H9 (cell line): ENCODE data around the gene ENTPD6. TPM values are rescaled to one million over a fixed set of nuclear protein-coding genes. Genes with fewer than 3 reads are reported as not detected.

Experiments
- DNase-seq: peaks from one replicate; pipeline ENCODE4 v3.0.0-alpha.2; 2017
- H2AFZ ChIP-seq: one replicate; pipeline ENCODE4 v1.6.1; 2013; ENCODE audit warnings: mild to moderate bottlenecking, low read length, control low read depth, moderate library complexity
- H2AK5ac ChIP-seq: 2 replicates; pipeline ENCODE4 v1.6.1; 2013; ENCODE audit warnings: low read length, control low read depth, mixed read lengths; ENCODE audit not compliant: insufficient read length
- H2BK120ac ChIP-seq: one replicate; pipeline ENCODE4 v1.6.1; 2013; ENCODE audit warnings: low read depth, mild to moderate bottlenecking, low read length, control low read depth, inconsistent platforms; ENCODE audit not compliant: poor library complexity, severe bottlenecking
- H2BK12ac ChIP-seq: 2 replicates; pipeline ENCODE4 v1.6.1; 2013; ENCODE audit warnings: low read length, control low read depth, mixed read lengths, low read depth; ENCODE audit not compliant: insufficient read length
- H2BK15ac ChIP-seq: 2 replicates; pipeline ENCODE4 v1.6.1; 2013; ENCODE audit warnings: low read depth, low read length, control low read depth
- H2BK20ac ChIP-seq: one replicate; pipeline ENCODE4 v1.6.1; 2013; ENCODE audit warnings: low read depth, mild to moderate bottlenecking, low read length, control low read depth, inconsistent platforms; ENCODE audit not compliant: poor library complexity, severe bottlenecking
- H2BK5ac ChIP-seq: 2 replicates; pipeline ENCODE4 v1.6.1; 2013; ENCODE audit warnings: low read length, control low read depth, mixed read lengths; ENCODE audit not compliant: insufficient read length
- H3K14ac ChIP-seq: 2 replicates; pipeline ENCODE4 v1.6.1; 2013; ENCODE audit warnings: low read length, control low read depth; ENCODE audit not compliant: insufficient read depth
- H3K18ac ChIP-seq: 2 replicates; pipeline ENCODE4 v1.6.1; 2013; ENCODE audit warnings: low read depth, mild to moderate bottlenecking, mixed read lengths, low read length, control low read depth; ENCODE audit not compliant: insufficient read length
- H3K23ac ChIP-seq: 2 replicates; pipeline ENCODE4 v1.6.1; 2013; ENCODE audit warnings: low read length, control low read depth, mixed read lengths, low read depth; ENCODE audit not compliant: insufficient read length
- H3K23me2 ChIP-seq: 2 replicates; pipeline ENCODE4 v1.6.1; 2013; ENCODE audit warnings: low read depth, mild to moderate bottlenecking, mixed read lengths, low read length, control low read depth; ENCODE audit not compliant: insufficient read length, poor library complexity, severe bottlenecking
- H3K27ac ChIP-seq: 2 replicates; pipeline ENCODE4 v1.5.1; 2013; ENCODE audit warnings: low read length, control low read depth, mixed read lengths, low read depth; ENCODE audit not compliant: insufficient read length
- H3K27me3 ChIP-seq: 2 replicates; pipeline ENCODE4 v1.6.1; 2013; ENCODE audit warnings: low read length, control low read depth, inconsistent platforms; ENCODE audit not compliant: insufficient read depth
- H3K4ac ChIP-seq: 2 replicates; pipeline ENCODE4 v1.6.1; 2013; ENCODE audit warnings: low read depth, mild to moderate bottlenecking, control low read depth, inconsistent platforms, low read length, moderate library complexity
- H3K4me1 ChIP-seq: 2 replicates; pipeline ENCODE4 v1.6.1; 2013; ENCODE audit warnings: low read length, control low read depth, inconsistent platforms; ENCODE audit not compliant: insufficient read depth
- H3K4me2 ChIP-seq: 2 replicates; pipeline ENCODE4 v1.6.1; 2013; ENCODE audit warnings: low read length, control low read depth, mixed read lengths; ENCODE audit not compliant: insufficient read length, insufficient read depth
- H3K56ac ChIP-seq: 2 replicates; pipeline ENCODE4 v1.6.1; 2013; ENCODE audit warnings: low read depth, mild to moderate bottlenecking, mixed read lengths, low read length, control low read depth; ENCODE audit not compliant: insufficient read length
- H3K79me1 ChIP-seq: 2 replicates; pipeline ENCODE4 v1.6.1; 2013; ENCODE audit warnings: low read depth, mild to moderate bottlenecking, moderate library complexity, low read length, control low read depth, inconsistent platforms; ENCODE audit not compliant: insufficient read depth, poor library complexity, severe bottlenecking
- H3K79me2 ChIP-seq: 2 replicates; pipeline ENCODE4 v1.6.1; 2013; ENCODE audit warnings: low read length, control low read depth, inconsistent platforms; ENCODE audit not compliant: insufficient read depth
- H3K9ac ChIP-seq: 2 replicates; pipeline ENCODE4 v1.6.1; 2013; ENCODE audit warnings: low read length, control low read depth, mixed read lengths; ENCODE audit not compliant: insufficient read length; ENCODE audit errors: extremely low read depth
- H3K9me3 ChIP-seq: one replicate; pipeline ENCODE4 v1.6.1; 2013; ENCODE audit warnings: low read depth, low read length, inconsistent platforms; ENCODE audit not compliant: control insufficient read depth
- H3T11ph ChIP-seq: one replicate; pipeline ENCODE4 v1.6.1; 2013; ENCODE audit warnings: mild to moderate bottlenecking, low read length, control low read depth, inconsistent platforms
- H4K20me1 ChIP-seq: one replicate; pipeline ENCODE4 v1.6.1; 2013; ENCODE audit not compliant: control insufficient read depth, insufficient read length, insufficient read depth
- H4K5ac ChIP-seq: 2 replicates; pipeline ENCODE4 v1.6.1; 2013; ENCODE audit warnings: low read depth, mild to moderate bottlenecking, mixed read lengths, low read length, control low read depth; ENCODE audit not compliant: insufficient read length
- H4K8ac ChIP-seq: replicated peaks from 2 replicates; pipeline ENCODE4 v1.6.1; 2013; ENCODE audit warnings: low read length, control low read depth, mixed read lengths, low read depth; ENCODE audit not compliant: insufficient read length
- H4K91ac ChIP-seq: 2 replicates; pipeline ENCODE4 v1.6.1; 2013; ENCODE audit warnings: low read depth, mild to moderate bottlenecking, moderate library complexity, mixed read lengths, low read length, control low read depth; ENCODE audit not compliant: insufficient read length
- H3K27ac Mint-ChIP-seq, 3 experiments: 2 replicates in 2 of 3; 3 replicates in 1 of 3; pipeline ENCODE4 v1.8.0; 2020 to 2021; ENCODE audit warnings: mixed read lengths in 3 of 3, mild to moderate bottlenecking in 1 of 3, moderate library complexity in 1 of 3
- H3K27me3 Mint-ChIP-seq: 2 replicates; pipeline ENCODE4 v1.8.0; 2021; ENCODE audit warnings: low read depth, mild to moderate bottlenecking, moderate library complexity, mixed read lengths
- H3K36me3 Mint-ChIP-seq, 3 experiments: 2 replicates in 2 of 3; 3 replicates in 1 of 3; pipeline ENCODE4 v1.8.0; 2020 to 2021; ENCODE audit warnings: low read depth in 3 of 3, mixed read lengths in 3 of 3; ENCODE audit not compliant: insufficient read depth in 1 of 3
- H3K4me1 Mint-ChIP-seq, 2 experiments: 2 replicates each; pipeline ENCODE4 v1.8.0; 2020; ENCODE audit warnings: mixed read lengths in 2 of 2
- H3K4me3 Mint-ChIP-seq, 2 experiments: 2 replicates in 1 of 2; 3 replicates in 1 of 2; pipeline ENCODE4 v1.8.0; 2020 to 2021; ENCODE audit warnings: mild to moderate bottlenecking in 2 of 2, mixed read lengths in 2 of 2, moderate library complexity in 1 of 2
- H3K9me3 Mint-ChIP-seq, 2 experiments: 2 replicates in 1 of 2; 3 replicates in 1 of 2; pipeline ENCODE4 v1.8.0; 2020; ENCODE audit warnings: mild to moderate bottlenecking in 2 of 2, mixed read lengths in 2 of 2, moderate library complexity in 1 of 2
- CTCF ChIP-seq: fragments of 200-600 bp; sonication (generic); conservative IDR thresholded peaks from 3 replicates; pipeline ENCODE4 v1.8.0; 2021; ENCODE audit warnings: antibody characterized with exemption, mild to moderate bottlenecking
- WGBS: extraction: QIAGEN DNeasy Blood & Tissue Kit; methylation state at CpG from one replicate; pipeline ENCODE4 v1.1.7; 2013; ENCODE audit warnings: missing lambda C conversion rate, low lambda C conversion rate, mixed read lengths; ENCODE audit not compliant: insufficient read length; ENCODE audit errors: extremely low coverage; 5-methylcytosine and 5-hydroxymethylcytosine counted together
- total RNA-seq: library from RNA; stranded (reverse); gene quantifications from 2 replicates; pipeline ENCODE4 v1.2.1, GENCODE V29; 2021

The ENTPD6 gene
- total RNA-seq, 1 experiment from 2014 or later: 57.4 TPM

GRCh38 chr20:25148982-25149846 is 46.3 kb upstream of the ENTPD6 start:
- no peaks in the 10 kb centered on the region for H3K9me3 Mint-ChIP-seq
- no peak overlapping the region for H3K23ac ChIP-seq
- H4K20me1 ChIP-seq: no peaks in the 10 kb centered on the region
- H3K36me3 Mint-ChIP-seq: no peaks in the 10 kb centered on the region
- no peak overlapping the region for H3K18ac ChIP-seq
- H3K23me2 ChIP-seq: no peaks in the 10 kb centered on the region
- H3K4ac ChIP-seq: no peak overlapping the region
- TF ChIP-seq CTCF: no peak
- no peak overlapping the region for H3K4me3 Mint-ChIP-seq
- H3K4me1 ChIP-seq: no peaks in the 10 kb centered on the region
- no peak overlapping the region for H2BK120ac ChIP-seq
- H4K8ac ChIP-seq: no peak overlapping the region
- no peak for DNase-seq
- H3K79me1 ChIP-seq: no peaks in the 10 kb centered on the region
- no CpG with 5 or more reads among the region's 17 CpGs for WGBS
- H2BK12ac ChIP-seq: no peak overlapping the region
- no peaks in the 10 kb centered on the region for H3K79me2 ChIP-seq
- H3K9ac ChIP-seq: no peak overlapping the region
- H2BK5ac ChIP-seq: no peak overlapping the region
- H3K27ac ChIP-seq: no peak overlapping the region
- H4K5ac ChIP-seq: no peak overlapping the region
- peaks cover 13% of the 10 kb centered on the region for H3K27me3 Mint-ChIP-seq
- H3K14ac ChIP-seq: no peak overlapping the region; the same call in 1 of the 2 replicates
- H2AFZ ChIP-seq: no peak overlapping the region
- H4K91ac ChIP-seq: no peak overlapping the region
- no peak overlapping the region for H2AK5ac ChIP-seq
- H3K27me3 ChIP-seq: no peaks in the 10 kb centered on the region
- no peak overlapping the region for H3K56ac ChIP-seq
- H3K4me1 Mint-ChIP-seq: peaks cover 0 to 4% of the 10 kb centered on the region in 2 experiments; a peak in 1 of 4 replicates
- H2BK15ac ChIP-seq: no peak overlapping the region
- H2BK20ac ChIP-seq: no peak overlapping the region
- H3K27ac Mint-ChIP-seq: no peak overlapping the region; a peak in 1 of 7 replicates
- no peak overlapping the region for H3T11ph ChIP-seq
- no peak overlapping the region for H3K4me2 ChIP-seq
- H3K9me3 ChIP-seq: no peaks in the 10 kb centered on the region
